H1 (cell line): ENCODE measurements around the gene AKR1C8.

Experiments used
- EZH2 ChIP-seq: fragments of 200-600 bp; sonication (generic); IDR thresholded peaks from 2 replicates; pipeline ENCODE4 v1.7.1; 2012; ENCODE audit warnings: low read depth, mild to moderate bottlenecking, moderate library complexity, low read length, inconsistent platforms; ENCODE audit not compliant: severe bottlenecking
- FOSL1 ChIP-seq: IDR thresholded peaks from 2 replicates; pipeline ENCODE4 v1.6.1; 2011; ENCODE audit warnings: mild to moderate bottlenecking, low read depth, low read length, moderate library complexity; ENCODE audit not compliant: insufficient read depth
- HDAC6 ChIP-seq: IDR thresholded peaks from one replicate; pipeline ENCODE4 v1.7.1; 2012; ENCODE audit warnings: low read depth, mild to moderate bottlenecking, inconsistent platforms, low read length, moderate library complexity
- MAFK ChIP-seq: IDR thresholded peaks from 2 replicates; pipeline ENCODE4 v1.6.1; 2012; ENCODE audit warnings: low read depth, mild to moderate bottlenecking, improper control_type of control experiment, low read length
- POLR2A ChIP-seq, 2 experiments: IDR thresholded peaks; 1 replicate in 1 of 2; 2 replicates in 1 of 2; pipeline ENCODE4 v1.6.1; 2011; ENCODE audit warnings: low read depth in 2 of 2, low read length in 2 of 2, mild to moderate bottlenecking in 2 of 2; ENCODE audit errors: control extremely low read depth in 1 of 2
- POLR2AphosphoS5 ChIP-seq: IDR thresholded peaks from 2 replicates; pipeline ENCODE4 v1.6.1; 2011; ENCODE audit warnings: low read depth, low read length
- RAD21 ChIP-seq, 2 experiments: IDR thresholded peaks in 1 of 2; conservative IDR thresholded peaks in 1 of 2; 2 replicates each; pipeline ENCODE4 v1.6.1; 2011; ENCODE audit warnings: low read depth in 2 of 2, low read length in 2 of 2, improper control_type of control experiment in 1 of 2, inconsistent platforms in 1 of 2, mild to moderate bottlenecking in 1 of 2, moderate library complexity in 1 of 2
- TF ChIP-seq, protein P1 (sequence below): IDR thresholded peaks from 2 replicates; pipeline ENCODE4 v1.6.1; 2012; ENCODE audit warnings: inconsistent platforms

DNA sequence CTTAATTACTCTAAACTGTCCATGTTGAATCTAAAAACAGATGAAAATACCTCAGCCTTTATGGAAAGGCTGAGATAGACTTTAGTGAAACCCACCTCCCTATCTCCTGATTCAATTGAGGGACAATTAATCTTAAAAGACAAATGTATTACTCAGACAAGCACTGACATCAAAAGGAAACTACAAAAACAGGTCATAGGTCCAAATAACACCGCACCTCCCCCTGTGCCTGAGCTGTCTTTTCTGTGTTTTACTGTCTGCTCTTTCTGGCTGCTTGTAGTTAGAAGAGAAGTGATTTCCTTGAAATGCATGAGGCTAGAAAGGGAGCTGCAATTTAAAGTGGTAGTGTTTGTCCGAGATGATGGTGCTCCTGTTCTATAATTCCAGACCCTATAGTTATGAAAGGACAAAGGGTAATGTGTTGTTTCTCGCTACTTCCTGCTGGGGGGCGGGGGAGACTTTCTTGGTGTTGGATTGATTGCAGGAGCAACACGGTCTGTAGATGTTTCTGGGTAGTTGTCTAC is 16.0 kb downstream of the AKR1C8 start:
- TF ChIP-seq EZH2 (no peak), POLR2A (IDR thresholded peaks at IDR 0.05; ENCODE audit: control extremely low read depth in 1 of 2, low read depth in 2 of 2, low read length in 2 of 2) (no peak), HDAC6 (no peak), MAFK (no peak), RAD21 (IDR thresholded peaks at IDR 0.05 in 1 of 2, conservative IDR thresholded peaks at IDR 0.05 in 1 of 2; ENCODE audit: low read depth in 2 of 2, low read length in 2 of 2) (no peak), FOSL1 (no peak), POLR2AphosphoS5 (no peak)
- TF ChIP-seq, protein P1, sequence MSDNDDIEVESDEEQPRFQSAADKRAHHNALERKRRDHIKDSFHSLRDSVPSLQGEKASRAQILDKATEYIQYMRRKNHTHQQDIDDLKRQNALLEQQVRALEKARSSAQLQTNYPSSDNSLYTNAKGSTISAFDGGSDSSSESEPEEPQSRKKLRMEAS, result no peak
